Panc1 (cell line): ENCODE results near the gene TRAPPC12. TPM values are rescaled to one million over a fixed set of nuclear protein-coding genes. Genes with fewer than 3 reads are reported as not detected.
A peak's percentile ranks its signal among the peaks of the same experiment; 100 is the strongest.

Experiments
- ATAC-seq: fragments of 200-7000 bp; cut with Tn5 transposase; 2 replicates; pipeline ENCODE4 v1.9.1; 2020; ENCODE audit warnings: mild to moderate bottlenecking, moderate library complexity
- BruUV-seq: library from RNA; stranded (reverse); fragments of 400-500 nt; replicated peaks from 2 replicates; lab custom pipeline; 2021; lab: Mats Ljungman, UMichigan
- CTCF ChIA-PET: fragments of 300-600 bp; sonication (Branson Sonifier 250); formaldehyde crosslinking; loops from one replicate; lab custom pipeline; 2022; ENCODE audit warnings: antibody characterized with exemption; lab: Charles Lee
- POLR2A ChIA-PET: fragments of 300-600 bp; sonication (Branson Sonifier 250); formaldehyde crosslinking; loops from one replicate; lab custom pipeline; 2022; ENCODE audit warnings: antibody characterized with exemption; lab: Charles Lee
- DNase-seq: peaks from one replicate; pipeline ENCODE4 v3.0.0-alpha.2; 2010; ENCODE audit warnings: low read depth, low spot score
- H3K27ac ChIP-seq: 2 replicates; pipeline ENCODE4 v1.5.1; 2011; ENCODE audit warnings: mild to moderate bottlenecking, low read length, inconsistent platforms
- H3K27me3 ChIP-seq: fragments of 200-500 bp; sonication (Bioruptor generic); 2 replicates; pipeline ENCODE4 v1.6.0; 2014; ENCODE audit warnings: low read length, inconsistent platforms; ENCODE audit not compliant: control insufficient read depth, insufficient read depth
- H3K36me3 ChIP-seq: fragments of 200-500 bp; sonication (Bioruptor generic); 2 replicates; pipeline ENCODE4 v1.5.1; 2014; ENCODE audit warnings: inconsistent platforms, mild to moderate bottlenecking, low read length, moderate library complexity; ENCODE audit not compliant: control insufficient read depth, insufficient read depth
- H3K4me1 ChIP-seq: 2 replicates; pipeline ENCODE4 v1.5.1; 2011; ENCODE audit warnings: inconsistent platforms, mild to moderate bottlenecking, low read length, moderate library complexity; ENCODE audit not compliant: control insufficient read depth, insufficient read depth
- H3K4me3 ChIP-seq, 2 experiments: 2 replicates each; pipeline ENCODE4 v1.5.1; 2011 to 2012; ENCODE audit warnings: low read depth in 2 of 2, low read length in 2 of 2, mild to moderate bottlenecking in 2 of 2, inconsistent platforms in 1 of 2, moderate library complexity in 1 of 2
- H3K9me3 ChIP-seq: fragments of 200-500 bp; sonication (Bioruptor generic); 2 replicates; pipeline ENCODE4 v1.5.1; 2014; ENCODE audit warnings: low read depth, mild to moderate bottlenecking, inconsistent platforms, low read length, moderate library complexity; ENCODE audit not compliant: control insufficient read depth, insufficient read depth
- POLR2AphosphoS5 ChIP-seq: IDR thresholded peaks from 2 replicates; pipeline ENCODE4 v1.6.1; 2012; ENCODE audit warnings: mild to moderate bottlenecking, low read depth, low read length, moderate library complexity
- SIN3A ChIP-seq: IDR thresholded peaks from 2 replicates; pipeline ENCODE4 v1.6.1; 2012; ENCODE audit warnings: low read depth, mild to moderate bottlenecking, low read length, moderate library complexity, borderline replicate concordance; ENCODE audit not compliant: insufficient read depth
- TCF7L2 ChIP-seq: IDR thresholded peaks from 2 replicates; pipeline ENCODE4 v1.6.1; 2011; ENCODE audit warnings: mild to moderate bottlenecking, low read depth, low read length, inconsistent platforms
- in situ Hi-C: cut with HindIII; loops from 2 replicates; pipeline ENCODE4 v1.10.0; 2016; ENCODE audit warnings: low sequenced_read_pairs, low pct_unique_long_range_greater_than_20kb
- intact Hi-C: fragments of 100-400 bp; cut with micrococcal nuclease; formaldehyde crosslinking; loops from one replicate; pipeline ENCODE4 v1.10.0; 2022; ENCODE audit not compliant: unreplicated experiment
- total RNA-seq: library from RNA; stranded (reverse); gene quantifications from one replicate; pipeline ENCODE4 v1.2.1, GENCODE V29; 2021; ENCODE audit not compliant: unreplicated experiment
- TF ChIP-seq, protein P1 (sequence below), 2 experiments: IDR thresholded peaks; 2 replicates each; pipeline ENCODE4 v1.6.1; 2011 to 2012; ENCODE audit warnings: low read depth in 2 of 2, control low read depth in 1 of 2, low read length in 1 of 2, mild to moderate bottlenecking in 1 of 2, moderate library complexity in 1 of 2; ENCODE audit not compliant: insufficient read depth in 1 of 2
- TF ChIP-seq, protein P2 (sequence below): fragments of 450-650 bp; IDR thresholded peaks from 2 replicates; pipeline ENCODE4 v1.5.1; 2017; ENCODE audit warnings: mild to moderate bottlenecking

TRAPPC12 gene
- total RNA-seq, 1 experiment from 2014 or later: 78.7 TPM

DNA sequence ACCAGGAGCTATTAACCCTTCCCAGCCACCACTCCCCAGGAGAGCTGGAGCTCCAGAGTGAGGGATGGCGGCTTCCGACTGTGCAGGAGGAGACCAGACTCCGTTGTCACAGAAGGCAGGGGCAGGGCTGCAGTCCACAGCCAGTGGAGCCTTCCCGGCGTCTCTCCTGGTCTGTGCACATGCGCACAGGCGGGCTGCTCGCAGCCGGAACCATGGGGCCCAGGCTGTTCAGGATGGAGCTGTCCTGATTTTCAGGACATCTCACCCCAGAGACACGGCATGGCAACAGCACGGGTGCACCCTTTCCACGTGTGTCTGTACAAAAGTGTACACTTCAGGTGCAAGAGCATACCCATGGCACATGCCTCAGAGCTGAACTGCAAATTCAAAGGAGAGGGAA, 30.7 kb upstream of the TRAPPC12 start:
- H3K36me3 ChIP-seq: no peaks in the 10 kb centered on the region
- H3K4me1 ChIP-seq: no peaks in the 10 kb centered on the region
- no peaks in the 10 kb centered on the region for H3K27me3 ChIP-seq
- in situ Hi-C loops (no loop called here), intact Hi-C loops (no loop called here)
- ATAC-seq (peak; percentile 21; the same call in 1 of the 2 replicates), DNase-seq (no peak)
- POLR2A ChIA-PET: no interaction called here
- CTCF ChIA-PET: no interaction called here
- no peak for TF ChIP-seq POLR2AphosphoS5
- no peak for TF ChIP-seq SIN3A
- TF ChIP-seq, protein P1, sequence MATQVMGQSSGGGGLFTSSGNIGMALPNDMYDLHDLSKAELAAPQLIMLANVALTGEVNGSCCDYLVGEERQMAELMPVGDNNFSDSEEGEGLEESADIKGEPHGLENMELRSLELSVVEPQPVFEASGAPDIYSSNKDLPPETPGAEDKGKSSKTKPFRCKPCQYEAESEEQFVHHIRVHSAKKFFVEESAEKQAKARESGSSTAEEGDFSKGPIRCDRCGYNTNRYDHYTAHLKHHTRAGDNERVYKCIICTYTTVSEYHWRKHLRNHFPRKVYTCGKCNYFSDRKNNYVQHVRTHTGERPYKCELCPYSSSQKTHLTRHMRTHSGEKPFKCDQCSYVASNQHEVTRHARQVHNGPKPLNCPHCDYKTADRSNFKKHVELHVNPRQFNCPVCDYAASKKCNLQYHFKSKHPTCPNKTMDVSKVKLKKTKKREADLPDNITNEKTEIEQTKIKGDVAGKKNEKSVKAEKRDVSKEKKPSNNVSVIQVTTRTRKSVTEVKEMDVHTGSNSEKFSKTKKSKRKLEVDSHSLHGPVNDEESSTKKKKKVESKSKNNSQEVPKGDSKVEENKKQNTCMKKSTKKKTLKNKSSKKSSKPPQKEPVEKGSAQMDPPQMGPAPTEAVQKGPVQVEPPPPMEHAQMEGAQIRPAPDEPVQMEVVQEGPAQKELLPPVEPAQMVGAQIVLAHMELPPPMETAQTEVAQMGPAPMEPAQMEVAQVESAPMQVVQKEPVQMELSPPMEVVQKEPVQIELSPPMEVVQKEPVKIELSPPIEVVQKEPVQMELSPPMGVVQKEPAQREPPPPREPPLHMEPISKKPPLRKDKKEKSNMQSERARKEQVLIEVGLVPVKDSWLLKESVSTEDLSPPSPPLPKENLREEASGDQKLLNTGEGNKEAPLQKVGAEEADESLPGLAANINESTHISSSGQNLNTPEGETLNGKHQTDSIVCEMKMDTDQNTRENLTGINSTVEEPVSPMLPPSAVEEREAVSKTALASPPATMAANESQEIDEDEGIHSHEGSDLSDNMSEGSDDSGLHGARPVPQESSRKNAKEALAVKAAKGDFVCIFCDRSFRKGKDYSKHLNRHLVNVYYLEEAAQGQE (IDR thresholded peaks at IDR 0.05; ENCODE audit: insufficient read depth in 1 of 2, low read depth in 2 of 2, low read length in 1 of 2): no peak
- TF ChIP-seq TCF7L2: no peak
- TF ChIP-seq, protein P2, sequence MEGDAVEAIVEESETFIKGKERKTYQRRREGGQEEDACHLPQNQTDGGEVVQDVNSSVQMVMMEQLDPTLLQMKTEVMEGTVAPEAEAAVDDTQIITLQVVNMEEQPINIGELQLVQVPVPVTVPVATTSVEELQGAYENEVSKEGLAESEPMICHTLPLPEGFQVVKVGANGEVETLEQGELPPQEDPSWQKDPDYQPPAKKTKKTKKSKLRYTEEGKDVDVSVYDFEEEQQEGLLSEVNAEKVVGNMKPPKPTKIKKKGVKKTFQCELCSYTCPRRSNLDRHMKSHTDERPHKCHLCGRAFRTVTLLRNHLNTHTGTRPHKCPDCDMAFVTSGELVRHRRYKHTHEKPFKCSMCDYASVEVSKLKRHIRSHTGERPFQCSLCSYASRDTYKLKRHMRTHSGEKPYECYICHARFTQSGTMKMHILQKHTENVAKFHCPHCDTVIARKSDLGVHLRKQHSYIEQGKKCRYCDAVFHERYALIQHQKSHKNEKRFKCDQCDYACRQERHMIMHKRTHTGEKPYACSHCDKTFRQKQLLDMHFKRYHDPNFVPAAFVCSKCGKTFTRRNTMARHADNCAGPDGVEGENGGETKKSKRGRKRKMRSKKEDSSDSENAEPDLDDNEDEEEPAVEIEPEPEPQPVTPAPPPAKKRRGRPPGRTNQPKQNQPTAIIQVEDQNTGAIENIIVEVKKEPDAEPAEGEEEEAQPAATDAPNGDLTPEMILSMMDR: no peak
- no TSS peak for BruUV-seq
- H3K27ac ChIP-seq: no peak overlapping the region
- H3K9me3 ChIP-seq: no peaks in the 10 kb centered on the region
- no peak overlapping the region for H3K4me3 ChIP-seq

DNA sequence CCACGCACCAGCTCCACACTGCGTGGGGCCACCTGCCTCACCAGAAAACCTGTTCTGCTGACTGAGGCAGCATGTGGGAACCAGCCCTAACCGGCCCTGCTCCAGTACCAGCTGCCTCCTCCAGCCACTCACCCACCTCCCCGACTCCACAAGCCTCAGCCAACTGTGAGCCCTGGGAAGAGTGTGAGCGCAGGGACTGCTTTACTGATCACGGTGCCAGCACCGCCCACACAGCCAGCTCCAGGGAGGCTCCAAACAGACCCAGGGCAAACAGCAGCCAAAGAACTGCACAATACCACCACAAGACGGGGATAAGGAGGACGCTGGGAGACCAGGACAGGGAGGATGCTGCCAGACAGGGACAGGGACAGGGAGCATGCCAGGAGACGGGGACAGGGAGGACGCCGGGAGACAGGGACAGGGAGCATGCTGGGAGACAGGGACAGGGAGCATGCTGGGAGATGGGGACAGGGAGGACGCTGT, 30.2 kb upstream of the TRAPPC12 start:
- no peaks in the 10 kb centered on the region for H3K36me3 ChIP-seq
- H3K9me3 ChIP-seq: no peaks in the 10 kb centered on the region
- no peaks in the 10 kb centered on the region for H3K4me1 ChIP-seq
- in situ Hi-C loops (no loop called here), intact Hi-C loops (no loop called here)
- no peak overlapping the region for H3K27ac ChIP-seq
- H3K4me3 ChIP-seq: no peak overlapping the region
- POLR2A ChIA-PET: no interaction called here
- ATAC-seq (peak; percentile 48; the same call in 1 of the 2 replicates), DNase-seq (no peak)
- CTCF ChIA-PET: no interaction called here
- BruUV-seq: no TSS peak
- TF ChIP-seq, protein P1 (IDR thresholded peaks at IDR 0.05; ENCODE audit: insufficient read depth in 1 of 2, low read depth in 2 of 2, low read length in 1 of 2): no peak
- TF ChIP-seq, protein P2: no peak
- TF ChIP-seq TCF7L2: no peak
- TF ChIP-seq POLR2AphosphoS5: no peak
- no peak for TF ChIP-seq SIN3A
- H3K27me3 ChIP-seq: no peaks in the 10 kb centered on the region
